ENCODE data around the gene PRAME. TPM values are rescaled to one million over a fixed set of nuclear protein-coding genes. Genes with fewer than 3 reads are reported as not detected.
"Not testable (repeated sequence)": the region's sequence is repeated elsewhere in the genome, so short reads cannot be mapped to it uniquely, and the experiment has no call there.

The PRAME gene
- total and polyA plus RNA-seq, 4 donors: 0.02 to 1.5 TPM; not detected in 2

DNA sequence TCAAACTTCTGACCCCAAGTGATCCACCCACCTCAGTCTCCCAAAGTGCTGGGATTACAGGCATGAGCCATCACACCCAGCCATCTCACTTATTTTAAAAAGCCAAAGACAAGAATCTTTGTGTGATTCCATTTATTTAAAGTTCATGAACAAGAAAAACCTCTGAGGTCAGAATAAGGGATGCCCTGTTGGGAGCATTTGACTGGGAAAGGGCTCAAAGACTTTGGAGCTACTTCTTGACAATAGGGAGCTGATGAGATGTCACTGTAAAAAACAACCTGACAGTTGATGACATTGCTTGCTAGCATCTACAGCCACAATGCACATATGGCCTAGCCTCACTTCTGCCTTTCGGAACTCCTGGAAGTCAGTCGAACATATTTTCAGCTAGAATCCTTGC, 45.4 kb downstream of the PRAME start:
- Histone ChIP-seq H3K4me3 (no peak overlapping the region), H3K27me3 (ENCODE audit: control insufficient read depth in 3 of 3, insufficient read depth in 3 of 3, low read length in 2 of 3) (peaks cover 0 to 7% (median 0%) of the 10 kb centered on the region in 3 donors), H3K9me3 (ENCODE audit: control insufficient read depth in 4 of 4, insufficient read depth in 3 of 4, low read length in 3 of 4) (peaks cover 0 to 8% (median 3%) of the 10 kb centered on the region in 4 donors), H3K4me1 (ENCODE audit: control insufficient read depth in 5 of 5, insufficient read depth in 5 of 5, low read length in 5 of 5) (no peaks in the 10 kb centered on the region), H3K27ac (ENCODE audit: low read depth in 1 of 2, low read length in 1 of 2) (no peak overlapping the region), H3K9ac (ENCODE audit: insufficient read depth in 1 of 2, low read length in 2 of 2) (no peak overlapping the region), H3K36me3 (ENCODE audit: control insufficient read depth in 4 of 4, insufficient read depth in 4 of 4, low read length in 4 of 4) (no peaks in the 10 kb centered on the region)
- ATAC-seq (ENCODE audit: insufficient read depth, low FRiP score) (no peak), DNase-seq (no peak)
- TF ChIP-seq, protein P1, sequence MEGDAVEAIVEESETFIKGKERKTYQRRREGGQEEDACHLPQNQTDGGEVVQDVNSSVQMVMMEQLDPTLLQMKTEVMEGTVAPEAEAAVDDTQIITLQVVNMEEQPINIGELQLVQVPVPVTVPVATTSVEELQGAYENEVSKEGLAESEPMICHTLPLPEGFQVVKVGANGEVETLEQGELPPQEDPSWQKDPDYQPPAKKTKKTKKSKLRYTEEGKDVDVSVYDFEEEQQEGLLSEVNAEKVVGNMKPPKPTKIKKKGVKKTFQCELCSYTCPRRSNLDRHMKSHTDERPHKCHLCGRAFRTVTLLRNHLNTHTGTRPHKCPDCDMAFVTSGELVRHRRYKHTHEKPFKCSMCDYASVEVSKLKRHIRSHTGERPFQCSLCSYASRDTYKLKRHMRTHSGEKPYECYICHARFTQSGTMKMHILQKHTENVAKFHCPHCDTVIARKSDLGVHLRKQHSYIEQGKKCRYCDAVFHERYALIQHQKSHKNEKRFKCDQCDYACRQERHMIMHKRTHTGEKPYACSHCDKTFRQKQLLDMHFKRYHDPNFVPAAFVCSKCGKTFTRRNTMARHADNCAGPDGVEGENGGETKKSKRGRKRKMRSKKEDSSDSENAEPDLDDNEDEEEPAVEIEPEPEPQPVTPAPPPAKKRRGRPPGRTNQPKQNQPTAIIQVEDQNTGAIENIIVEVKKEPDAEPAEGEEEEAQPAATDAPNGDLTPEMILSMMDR (IDR thresholded peaks at IDR 0.05; ENCODE audit: control extremely low read depth, extremely low read depth): no peak
- WGBS, 2 donors: 94 to 95% methylated on average over 2 of the region's 2 CpGs

DNA sequence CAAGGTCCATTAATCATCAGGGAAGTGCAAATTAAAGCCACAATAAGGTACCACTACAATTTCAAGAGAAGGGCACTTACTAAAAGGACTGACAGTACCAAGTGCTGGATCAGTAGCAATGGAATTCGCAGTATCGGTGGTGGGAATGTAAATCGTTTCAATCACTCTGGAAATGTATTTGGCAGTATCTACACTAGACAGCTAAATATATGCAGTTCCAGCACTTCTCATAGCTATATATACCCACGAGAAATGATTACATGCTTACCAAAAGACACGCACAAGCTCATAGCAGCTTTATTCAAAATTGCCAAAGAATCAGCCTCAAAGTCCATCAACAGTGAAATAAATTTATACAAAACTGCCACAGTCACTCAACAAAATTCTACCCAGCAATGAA, 46.1 kb downstream of the PRAME start:
- Histone ChIP-seq H3K4me1 (ENCODE audit: control insufficient read depth in 5 of 5, insufficient read depth in 5 of 5, low read length in 5 of 5) (peaks cover 0 to 4% (median 0%) of the 10 kb centered on the region in 5 donors), H3K9me3 (ENCODE audit: control insufficient read depth in 4 of 4, insufficient read depth in 3 of 4, low read length in 3 of 4) (peaks cover 0 to 9% (median 3%) of the 10 kb centered on the region in 4 donors), H3K27ac (ENCODE audit: low read depth in 1 of 2, low read length in 1 of 2) (no peak overlapping the region), H3K4me3 (no peak overlapping the region), H3K27me3 (ENCODE audit: control insufficient read depth in 3 of 3, insufficient read depth in 3 of 3, low read length in 2 of 3) (peaks cover 0 to 7% (median 0%) of the 10 kb centered on the region in 3 donors), H3K9ac (ENCODE audit: insufficient read depth in 1 of 2, low read length in 2 of 2) (no peak overlapping the region), H3K36me3 (ENCODE audit: control insufficient read depth in 4 of 4, insufficient read depth in 4 of 4, low read length in 4 of 4) (no peaks in the 10 kb centered on the region)
- TF ChIP-seq, protein P1 (IDR thresholded peaks at IDR 0.05; ENCODE audit: control extremely low read depth, extremely low read depth): no peak
- ATAC-seq (ENCODE audit: insufficient read depth, low FRiP score) (no peak), DNase-seq (no peak)
- WGBS, 2 donors: 78 to 86% methylated on average over 5 of the region's 5 CpGs

DNA sequence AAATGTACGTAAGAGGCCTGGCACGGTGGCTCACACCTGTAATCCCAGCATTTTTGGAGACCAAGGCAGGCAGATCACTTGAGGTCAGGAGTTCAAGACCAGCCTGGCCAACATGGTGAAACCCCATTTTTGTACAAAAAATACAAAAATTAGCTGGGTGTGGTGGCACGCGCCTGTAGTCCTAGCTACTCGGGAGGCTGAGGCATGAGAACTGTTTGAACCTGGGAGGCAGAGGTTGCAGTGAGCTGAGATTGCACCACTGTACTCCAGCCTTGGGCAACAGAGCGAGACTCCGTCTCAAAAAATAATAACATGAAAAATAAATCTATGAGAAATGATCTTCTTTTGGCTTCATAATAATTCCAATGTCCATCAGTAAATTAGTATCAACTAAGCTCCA, 48.2 kb downstream of the PRAME start:
- not testable (repeated sequence) for H3K27me3 ChIP-seq (ENCODE audit: control insufficient read depth in 3 of 3, insufficient read depth in 3 of 3, low read length in 2 of 3); H3K27ac ChIP-seq (ENCODE audit: low read depth in 1 of 2, low read length in 1 of 2); H3K4me3 ChIP-seq; DNase-seq; H3K9ac ChIP-seq (ENCODE audit: insufficient read depth in 1 of 2, low read length in 2 of 2); H3K36me3 ChIP-seq (ENCODE audit: control insufficient read depth in 4 of 4, insufficient read depth in 4 of 4, low read length in 4 of 4); ATAC-seq (ENCODE audit: insufficient read depth, low FRiP score); H3K4me1 ChIP-seq (ENCODE audit: control insufficient read depth in 5 of 5, insufficient read depth in 5 of 5, low read length in 5 of 5)
- peaks cover 0 to 12% (median 3%) of the 10 kb centered on the region in 4 donors for H3K9me3 ChIP-seq (ENCODE audit: control insufficient read depth in 4 of 4, insufficient read depth in 3 of 4, low read length in 3 of 4)
- WGBS, 2 donors: 95 to 97% methylated on average over 7 of the region's 7 CpGs

DNA sequence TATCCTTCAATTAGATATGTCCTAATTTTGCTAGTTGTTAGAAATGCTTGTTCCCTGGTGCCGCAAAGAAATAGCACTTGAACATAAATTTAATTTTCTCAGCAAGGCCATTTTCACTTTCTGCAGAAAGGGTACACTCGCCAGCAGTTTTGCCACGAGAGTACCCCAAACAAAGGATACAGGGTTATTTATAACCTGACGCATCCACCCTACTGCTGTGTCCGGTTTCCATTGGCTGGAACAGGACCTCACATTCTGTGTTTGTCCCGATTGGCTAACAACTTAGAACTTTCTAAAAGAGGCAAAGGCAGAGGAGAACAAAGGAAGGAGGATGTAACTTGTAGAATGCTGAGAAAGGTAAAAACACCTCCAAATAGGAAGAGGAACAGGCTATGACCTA, 49.2 kb downstream of the PRAME start:
- DNase-seq; H3K4me1 ChIP-seq (ENCODE audit: control insufficient read depth in 5 of 5, insufficient read depth in 5 of 5, low read length in 5 of 5); H3K36me3 ChIP-seq (ENCODE audit: control insufficient read depth in 4 of 4, insufficient read depth in 4 of 4, low read length in 4 of 4); H3K27ac ChIP-seq (ENCODE audit: low read depth in 1 of 2, low read length in 1 of 2); H3K27me3 ChIP-seq (ENCODE audit: control insufficient read depth in 3 of 3, insufficient read depth in 3 of 3, low read length in 2 of 3); H3K9ac ChIP-seq (ENCODE audit: insufficient read depth in 1 of 2, low read length in 2 of 2); H3K4me3 ChIP-seq; ATAC-seq (ENCODE audit: insufficient read depth, low FRiP score): not testable (repeated sequence)
- 94 to 95% methylated on average over 6 of the region's 6 CpGs for WGBS, 2 donors
- peaks cover 0 to 12% (median 3%) of the 10 kb centered on the region in 4 donors for H3K9me3 ChIP-seq (ENCODE audit: control insufficient read depth in 4 of 4, insufficient read depth in 3 of 4, low read length in 3 of 4)
